ENCODE results near the gene FPGT.
"Not testable (repeated sequence)": the region's sequence is repeated elsewhere in the genome, so short reads cannot be mapped to it uniquely, and the experiment has no call there.

FPGT gene

GRCh38 chr1:74236440-74236839 lies 38.4 kb downstream of the FPGT start:
- no peak for DNase-seq (ENCODE audit: low spot score)
- TF ChIP-seq CTCF (IDR thresholded peaks at IDR 0.05; ENCODE audit: extremely low read depth, missing control alignments): no peak

GRCh38 chr1:74237035-74237434 lies 39.0 kb downstream of the FPGT start:
- TF ChIP-seq CTCF (IDR thresholded peaks at IDR 0.05; ENCODE audit: extremely low read depth, missing control alignments): no peak
- no peak for DNase-seq (ENCODE audit: low spot score)

GRCh38 chr1:74237787-74238186 lies 39.7 kb downstream of the FPGT start:
- TF ChIP-seq CTCF (IDR thresholded peaks at IDR 0.05; ENCODE audit: extremely low read depth, missing control alignments): no peak
- DNase-seq (ENCODE audit: low spot score): no peak

- no peak for TF ChIP-seq CTCF (IDR thresholded peaks at IDR 0.05; ENCODE audit: extremely low read depth, missing control alignments)
- no peak for DNase-seq (ENCODE audit: low spot score)
These were observed 47.2 kb downstream of the FPGT start for GRCh38 chr1:74245168-74245772.

- no peak for DNase-seq (ENCODE audit: low spot score)
- TF ChIP-seq CTCF (IDR thresholded peaks at IDR 0.05; ENCODE audit: extremely low read depth, missing control alignments): no peak
These were observed 48.3 kb downstream of the FPGT start for GRCh38 chr1:74246315-74246714.

- TF ChIP-seq CTCF (IDR thresholded peaks at IDR 0.05; ENCODE audit: extremely low read depth, missing control alignments): no peak
- DNase-seq (ENCODE audit: low spot score): no peak
These were observed 50.0 kb downstream of the FPGT start for GRCh38 chr1:74247881-74248528.

- not testable (repeated sequence) for DNase-seq (ENCODE audit: low spot score)
These were observed 55.3 kb downstream of the FPGT start for GRCh38 chr1:74253243-74253824.

Measured in GM20000 (cell line).